ENCODE measurements around the gene IGLON5. TPM values are rescaled to one million over a fixed set of nuclear protein-coding genes. Genes with fewer than 3 reads are reported as not detected.

Gene IGLON5
- total and polyA plus RNA-seq, 2 experiments from 2014 or later: 5.0 to 29.1 TPM

DNA sequence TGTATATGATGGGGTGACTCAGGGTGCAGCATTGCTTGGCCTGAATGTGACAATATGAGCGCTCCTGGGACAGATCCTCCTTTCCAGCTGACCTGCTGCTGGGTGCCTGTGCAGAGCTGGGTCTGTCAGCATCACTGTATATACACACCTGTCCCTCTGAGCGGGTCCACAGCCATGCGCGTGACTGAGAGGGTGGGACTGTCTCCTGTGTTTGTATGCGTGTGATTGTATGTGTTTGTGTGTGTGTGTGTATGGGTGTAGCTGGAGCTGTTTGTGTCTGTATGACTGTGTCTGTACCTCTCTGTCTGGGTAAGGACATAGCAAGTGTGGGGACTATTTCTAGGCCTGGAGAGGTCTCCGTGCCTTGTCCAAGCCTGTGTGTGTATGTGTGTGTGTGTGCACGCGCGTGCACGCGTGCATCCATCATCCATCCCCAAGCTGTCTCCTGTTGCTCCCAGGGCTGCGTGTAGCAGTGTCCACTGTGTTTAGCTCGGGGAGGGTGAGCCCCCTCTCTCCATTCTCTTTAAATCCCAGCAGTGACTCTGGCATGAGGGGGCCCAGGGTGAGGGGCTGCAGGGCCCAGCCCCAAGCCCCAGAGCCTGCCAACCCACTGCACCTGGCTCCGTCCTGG lies 8.3 kb downstream of the IGLON5 start:
- H3K27ac Mint-ChIP-seq: no peak overlapping the region
- H3K36me3 Mint-ChIP-seq (ENCODE audit: low read depth): peaks cover 6% of the 10 kb centered on the region
- H3K9me2 ChIP-seq (ENCODE audit: insufficient read depth): no peaks in the 10 kb centered on the region
- H3F3A ChIP-seq (replicated peaks; ENCODE audit: low read depth): no peaks in the 10 kb centered on the region
- H3K4me3 Mint-ChIP-seq: no peak overlapping the region
- no peaks in the 10 kb centered on the region for H3K27me3 ChIP-seq (ENCODE audit: insufficient read depth)
- peaks cover 3% of the 10 kb centered on the region; the same call in 2 of the 3 replicates for H3K9me3 Mint-ChIP-seq
- ATAC-seq: no peak
- no peak for TF ChIP-seq EZH2 (IDR thresholded peaks at IDR 0.05; ENCODE audit: low read depth, unreplicated experiment)
- TF ChIP-seq ZNF331 (CRISPR knock-in tag; IDR thresholded peaks at IDR 0.05; ENCODE audit: low read depth): no peak
- TF ChIP-seq, protein P1, sequence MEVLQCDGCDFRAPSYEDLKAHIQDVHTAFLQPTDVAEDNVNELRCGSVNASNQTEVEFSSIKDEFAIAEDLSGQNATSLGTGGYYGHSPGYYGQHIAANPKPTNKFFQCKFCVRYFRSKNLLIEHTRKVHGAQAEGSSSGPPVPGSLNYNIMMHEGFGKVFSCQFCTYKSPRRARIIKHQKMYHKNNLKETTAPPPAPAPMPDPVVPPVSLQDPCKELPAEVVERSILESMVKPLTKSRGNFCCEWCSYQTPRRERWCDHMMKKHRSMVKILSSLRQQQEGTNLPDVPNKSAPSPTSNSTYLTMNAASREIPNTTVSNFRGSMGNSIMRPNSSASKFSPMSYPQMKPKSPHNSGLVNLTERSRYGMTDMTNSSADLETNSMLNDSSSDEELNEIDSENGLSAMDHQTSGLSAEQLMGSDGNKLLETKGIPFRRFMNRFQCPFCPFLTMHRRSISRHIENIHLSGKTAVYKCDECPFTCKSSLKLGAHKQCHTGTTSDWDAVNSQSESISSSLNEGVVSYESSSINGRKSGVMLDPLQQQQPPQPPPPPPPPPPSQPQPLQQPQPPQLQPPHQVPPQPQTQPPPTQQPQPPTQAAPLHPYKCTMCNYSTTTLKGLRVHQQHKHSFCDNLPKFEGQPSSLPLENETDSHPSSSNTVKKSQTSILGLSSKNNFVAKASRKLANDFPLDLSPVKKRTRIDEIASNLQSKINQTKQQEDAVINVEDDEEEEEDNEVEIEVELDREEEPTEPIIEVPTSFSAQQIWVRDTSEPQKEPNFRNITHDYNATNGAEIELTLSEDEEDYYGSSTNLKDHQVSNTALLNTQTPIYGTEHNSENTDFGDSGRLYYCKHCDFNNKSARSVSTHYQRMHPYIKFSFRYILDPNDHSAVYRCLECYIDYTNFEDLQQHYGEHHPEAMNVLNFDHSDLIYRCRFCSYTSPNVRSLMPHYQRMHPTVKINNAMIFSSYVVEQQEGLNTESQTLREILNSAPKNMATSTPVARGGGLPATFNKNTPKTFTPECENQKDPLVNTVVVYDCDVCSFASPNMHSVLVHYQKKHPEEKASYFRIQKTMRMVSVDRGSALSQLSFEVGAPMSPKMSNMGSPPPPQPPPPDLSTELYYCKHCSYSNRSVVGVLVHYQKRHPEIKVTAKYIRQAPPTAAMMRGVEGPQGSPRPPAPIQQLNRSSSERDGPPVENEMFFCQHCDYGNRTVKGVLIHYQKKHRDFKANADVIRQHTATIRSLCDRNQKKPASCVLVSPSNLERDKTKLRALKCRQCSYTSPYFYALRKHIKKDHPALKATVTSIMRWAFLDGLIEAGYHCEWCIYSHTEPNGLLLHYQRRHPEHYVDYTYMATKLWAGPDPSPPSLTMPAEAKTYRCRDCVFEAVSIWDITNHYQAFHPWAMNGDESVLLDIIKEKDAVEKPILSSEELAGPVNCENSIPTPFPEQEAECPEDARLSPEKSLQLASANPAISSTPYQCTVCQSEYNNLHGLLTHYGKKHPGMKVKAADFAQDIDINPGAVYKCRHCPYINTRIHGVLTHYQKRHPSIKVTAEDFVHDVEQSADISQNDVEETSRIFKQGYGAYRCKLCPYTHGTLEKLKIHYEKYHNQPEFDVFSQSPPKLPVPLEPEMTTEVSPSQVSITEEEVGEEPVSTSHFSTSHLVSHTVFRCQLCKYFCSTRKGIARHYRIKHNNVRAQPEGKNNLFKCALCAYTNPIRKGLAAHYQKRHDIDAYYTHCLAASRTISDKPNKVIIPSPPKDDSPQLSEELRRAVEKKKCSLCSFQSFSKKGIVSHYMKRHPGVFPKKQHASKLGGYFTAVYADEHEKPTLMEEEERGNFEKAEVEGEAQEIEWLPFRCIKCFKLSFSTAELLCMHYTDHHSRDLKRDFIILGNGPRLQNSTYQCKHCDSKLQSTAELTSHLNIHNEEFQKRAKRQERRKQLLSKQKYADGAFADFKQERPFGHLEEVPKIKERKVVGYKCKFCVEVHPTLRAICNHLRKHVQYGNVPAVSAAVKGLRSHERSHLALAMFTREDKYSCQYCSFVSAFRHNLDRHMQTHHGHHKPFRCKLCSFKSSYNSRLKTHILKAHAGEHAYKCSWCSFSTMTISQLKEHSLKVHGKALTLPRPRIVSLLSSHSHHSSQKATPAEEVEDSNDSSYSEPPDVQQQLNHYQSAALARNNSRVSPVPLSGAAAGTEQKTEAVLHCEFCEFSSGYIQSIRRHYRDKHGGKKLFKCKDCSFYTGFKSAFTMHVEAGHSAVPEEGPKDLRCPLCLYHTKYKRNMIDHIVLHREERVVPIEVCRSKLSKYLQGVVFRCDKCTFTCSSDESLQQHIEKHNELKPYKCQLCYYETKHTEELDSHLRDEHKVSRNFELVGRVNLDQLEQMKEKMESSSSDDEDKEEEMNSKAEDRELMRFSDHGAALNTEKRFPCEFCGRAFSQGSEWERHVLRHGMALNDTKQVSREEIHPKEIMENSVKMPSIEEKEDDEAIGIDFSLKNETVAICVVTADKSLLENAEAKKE (CRISPR knock-in tag; IDR thresholded peaks at IDR 0.05): no peak
- TF ChIP-seq, protein P2, sequence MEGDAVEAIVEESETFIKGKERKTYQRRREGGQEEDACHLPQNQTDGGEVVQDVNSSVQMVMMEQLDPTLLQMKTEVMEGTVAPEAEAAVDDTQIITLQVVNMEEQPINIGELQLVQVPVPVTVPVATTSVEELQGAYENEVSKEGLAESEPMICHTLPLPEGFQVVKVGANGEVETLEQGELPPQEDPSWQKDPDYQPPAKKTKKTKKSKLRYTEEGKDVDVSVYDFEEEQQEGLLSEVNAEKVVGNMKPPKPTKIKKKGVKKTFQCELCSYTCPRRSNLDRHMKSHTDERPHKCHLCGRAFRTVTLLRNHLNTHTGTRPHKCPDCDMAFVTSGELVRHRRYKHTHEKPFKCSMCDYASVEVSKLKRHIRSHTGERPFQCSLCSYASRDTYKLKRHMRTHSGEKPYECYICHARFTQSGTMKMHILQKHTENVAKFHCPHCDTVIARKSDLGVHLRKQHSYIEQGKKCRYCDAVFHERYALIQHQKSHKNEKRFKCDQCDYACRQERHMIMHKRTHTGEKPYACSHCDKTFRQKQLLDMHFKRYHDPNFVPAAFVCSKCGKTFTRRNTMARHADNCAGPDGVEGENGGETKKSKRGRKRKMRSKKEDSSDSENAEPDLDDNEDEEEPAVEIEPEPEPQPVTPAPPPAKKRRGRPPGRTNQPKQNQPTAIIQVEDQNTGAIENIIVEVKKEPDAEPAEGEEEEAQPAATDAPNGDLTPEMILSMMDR (conservative IDR thresholded peaks at IDR 0.05; ENCODE audit: low read depth in 2 of 2): no peak
- no peak for TF ChIP-seq POLR2AphosphoS5 (IDR thresholded peaks at IDR 0.05; ENCODE audit: low read depth)
- H3K4me3 ChIP-seq: no peak overlapping the region
- no peaks in the 10 kb centered on the region; the same call in 1 of the 2 replicates for H3K4me1 ChIP-seq (ENCODE audit: insufficient read depth)
- H2AFZ ChIP-seq: no peak overlapping the region
- no peak overlapping the region for H3K27ac ChIP-seq (ENCODE audit: low read depth)
- DNase-seq (ENCODE audit: low spot score): no peak
- H3K36me3 ChIP-seq (ENCODE audit: insufficient read depth): no peaks in the 10 kb centered on the region
- H3K27me3 Mint-ChIP-seq (ENCODE audit: insufficient read depth, low read depth, poor library complexity): peaks cover 13% of the 10 kb centered on the region
- no peaks in the 10 kb centered on the region for H3K79me2 ChIP-seq (replicated peaks; ENCODE audit: insufficient read depth)
- peaks cover 6% of the 10 kb centered on the region for H3K4me1 Mint-ChIP-seq
- H4K20me1 ChIP-seq (replicated peaks; ENCODE audit: insufficient read depth): no peaks in the 10 kb centered on the region; the same call in 1 of the 2 replicates
- H3K4me2 ChIP-seq: no peak overlapping the region

All from GM23338 (cell line).